OCI-LY1 (cell line): ENCODE data around the gene MRPL53.

Source experiments
- H2AFZ ChIP-seq: fragments of 200-600 bp; sonication (generic), shearing (Covaris generic); 2 replicates; pipeline ENCODE4 v1.6.0; 2014; ENCODE audit warnings: antibody characterized with exemption, mild to moderate bottlenecking, low read length
- H3F3A ChIP-seq: fragments of 200-600 bp; sonication (generic), shearing (Covaris generic); 2 replicates; pipeline ENCODE4 v1.6.0; 2014; ENCODE audit warnings: mild to moderate bottlenecking, antibody characterized with exemption, low read length, moderate library complexity; ENCODE audit not compliant: insufficient read depth
- H3K27ac ChIP-seq: fragments of 200-600 bp; sonication (generic); 2 replicates; pipeline ENCODE4 v1.5.1; 2014; ENCODE audit warnings: low read length, mixed run types, mild to moderate bottlenecking, low read depth; ENCODE audit not compliant: poor library complexity, severe bottlenecking
- H3K27me3 ChIP-seq: fragments of 200-600 bp; sonication (generic); 2 replicates; pipeline ENCODE4 v1.6.0; 2014; ENCODE audit warnings: antibody characterized with exemption, mild to moderate bottlenecking, low read length, moderate library complexity; ENCODE audit not compliant: insufficient read depth
- H3K36me3 ChIP-seq: fragments of 200-600 bp; sonication (generic); 2 replicates; pipeline ENCODE4 v1.6.1; 2014; ENCODE audit warnings: mild to moderate bottlenecking, antibody characterized with exemption, low read length, moderate library complexity, mixed read lengths; ENCODE audit not compliant: insufficient read depth
- H3K4me1 ChIP-seq: fragments of 200-600 bp; sonication (generic); 2 replicates; pipeline ENCODE4 v1.5.1; 2014; ENCODE audit warnings: mild to moderate bottlenecking, low read length, moderate library complexity; ENCODE audit not compliant: insufficient read depth, severe bottlenecking
- H3K4me2 ChIP-seq: fragments of 200-600 bp; sonication (generic), shearing (Covaris generic); 2 replicates; pipeline ENCODE4 v1.6.1; 2014; ENCODE audit warnings: low read length
- H3K4me3 ChIP-seq: fragments of 200-600 bp; sonication (generic); 2 replicates; pipeline ENCODE4 v1.5.1; 2014; ENCODE audit warnings: low read length, low read depth, mild to moderate bottlenecking, mixed read lengths; ENCODE audit not compliant: poor library complexity, severe bottlenecking
- H3K79me2 ChIP-seq: fragments of 200-600 bp; shearing (Covaris generic); 2 replicates; pipeline ENCODE4 v1.6.1; 2016; ENCODE audit warnings: mixed run types, low read length, mixed read lengths; ENCODE audit not compliant: insufficient read depth
- H3K9ac ChIP-seq: fragments of 200-600 bp; sonication (generic), shearing (Covaris generic); 2 replicates; pipeline ENCODE4 v1.6.1; 2014; ENCODE audit warnings: mild to moderate bottlenecking, low read length, mixed read lengths
- H3K9me2 ChIP-seq: fragments of 200-600 bp; sonication (generic), shearing (Covaris generic); 2 replicates; pipeline ENCODE4 v1.6.1; 2014; ENCODE audit warnings: low read depth, mild to moderate bottlenecking, low read length, mixed read lengths
- H3K9me3 ChIP-seq: fragments of 200-600 bp; shearing (Covaris generic); 2 replicates; pipeline ENCODE4 v1.6.1; 2014; ENCODE audit warnings: low read length, mixed read lengths
- H4K20me1 ChIP-seq: fragments of 200-600 bp; sonication (generic), shearing (Covaris generic); 2 replicates; pipeline ENCODE4 v1.6.0; 2016; ENCODE audit warnings: mild to moderate bottlenecking, low read length; ENCODE audit not compliant: insufficient read depth
- CTCF ChIP-seq: fragments of 200-600 bp; sonication (generic), shearing (Covaris generic); IDR thresholded peaks from 2 replicates; pipeline ENCODE4 v1.5.1; 2017; ENCODE audit warnings: mild to moderate bottlenecking, antibody characterized with exemption, low read length, moderate library complexity, mixed read lengths
- EZH2 ChIP-seq: fragments of 200-600 bp; sonication (generic), shearing (Covaris generic); IDR thresholded peaks from 2 replicates; pipeline ENCODE4 v1.8.0; 2017; ENCODE audit warnings: borderline replicate concordance, mixed run types, mild to moderate bottlenecking, antibody characterized with exemption, low read length, moderate library complexity, mixed read lengths

MRPL53 gene

GRCh38 chr2:74482801-74483674, 10.6 kb upstream of the MRPL53 start, which contains the start of the genes CCDC142 and TTC31:
Gene CCDC142 (minus strand): TSS chr2:74482998. CDS start chr2:74482837, 161 bp downstream.
Gene TTC31 (plus strand): TSS chr2:74483081. CDS start chr2:74483096, 15 bp downstream.
- Histone ChIP-seq H4K20me1 (no peaks in the 10 kb centered on the region), H3K4me3 (peak within 1 kb of the TSS; percentile 91), H3K27me3 (no peaks in the 10 kb centered on the region), H2AFZ (peak within 1 kb of the TSS; percentile 50), H3F3A (no peaks in the 10 kb centered on the region; the same call in 1 of the 2 replicates), H3K9me2 (no peaks in the 10 kb centered on the region), H3K4me1 (peaks cover 29% of the 10 kb centered on the region), H3K36me3 (peaks cover 22% of the 10 kb centered on the region; the same call in 1 of the 2 replicates), H3K4me2 (peak within 1 kb of the TSS; percentile 98), H3K9ac (peak within 1 kb of the TSS; percentile 91), H3K27ac (peak within 1 kb of the TSS; percentile 85), H3K9me3 (no peaks in the 10 kb centered on the region), H3K79me2 (0 out of 2 replicates have a peak, but pooled peaks cover 6% of the 10 kb centered on the region)
- no peak for TF ChIP-seq EZH2
- TF ChIP-seq CTCF: peak; percentile 95

GRCh38 chr2:74481961-74482800, 9.7 kb upstream of the MRPL53 start:
- Histone ChIP-seq H3K36me3 (peaks cover 26% of the 10 kb centered on the region; the same call in 1 of the 2 replicates), H3K27ac (peak overlapping the region; percentile 85), H3K9me2 (no peaks in the 10 kb centered on the region), H3K79me2 (0 out of 2 replicates have a peak, but pooled peaks cover 6% of the 10 kb centered on the region), H4K20me1 (no peaks in the 10 kb centered on the region), H3K4me1 (peaks cover 29% of the 10 kb centered on the region), H3K4me2 (peak overlapping the region; percentile 98), H3K9me3 (no peaks in the 10 kb centered on the region), H2AFZ (no peak overlapping the region), H3F3A (no peaks in the 10 kb centered on the region; the same call in 1 of the 2 replicates), H3K9ac (peak overlapping the region; percentile 91), H3K27me3 (no peaks in the 10 kb centered on the region), H3K4me3 (peak overlapping the region; percentile 91)
- TF ChIP-seq CTCF (no peak), EZH2 (no peak)

GRCh38 chr2:74481431-74481830, 9.0 kb upstream of the MRPL53 start:
- H3K27me3 ChIP-seq: no peaks in the 10 kb centered on the region
- peaks cover 29% of the 10 kb centered on the region for H3K4me1 ChIP-seq
- no peaks in the 10 kb centered on the region; the same call in 1 of the 2 replicates for H3F3A ChIP-seq
- H3K27ac ChIP-seq: no peak overlapping the region
- peak overlapping the region; percentile 98 for H3K4me2 ChIP-seq
- no peaks in the 10 kb centered on the region for H3K9me2 ChIP-seq
- H3K79me2 ChIP-seq: 0 out of 2 replicates have a peak, but pooled peaks cover 6% of the 10 kb centered on the region
- H4K20me1 ChIP-seq: no peaks in the 10 kb centered on the region
- peak overlapping the region; percentile 91 for H3K9ac ChIP-seq
- H3K36me3 ChIP-seq: peaks cover 26% of the 10 kb centered on the region; the same call in 1 of the 2 replicates
- H3K9me3 ChIP-seq: no peaks in the 10 kb centered on the region
- TF ChIP-seq CTCF (no peak), EZH2 (no peak)
- no peak overlapping the region for H2AFZ ChIP-seq
- peak overlapping the region; percentile 91 for H3K4me3 ChIP-seq
